ENCODE measurements around the gene ITPR1.
A peak's percentile ranks its signal among the peaks of the same experiment; 100 is the strongest.

ITPR1 gene

DNA sequence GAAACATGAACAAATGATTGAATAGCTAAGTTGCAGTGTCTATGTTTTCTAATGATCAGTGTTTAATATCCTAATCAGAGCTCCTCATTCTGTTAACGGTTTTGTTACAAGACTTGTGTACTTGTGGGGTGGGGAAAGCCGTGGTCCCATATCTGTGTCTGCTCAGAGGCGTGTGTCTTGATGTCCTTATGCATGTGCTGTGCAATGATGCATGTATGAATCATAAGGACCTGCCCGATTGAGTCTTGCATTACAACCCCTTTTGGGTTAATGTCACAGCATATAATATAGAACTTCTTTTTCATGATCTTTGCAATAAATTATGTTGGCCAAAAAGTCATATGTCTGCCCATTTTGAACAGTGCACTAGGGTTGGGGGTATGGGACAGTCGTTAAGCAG lies 233.4 kb downstream of the ITPR1 start:
- DNase-seq (ENCODE audit: extremely low spot score), result no peak
- CTCF ChIA-PET, result interaction anchor here (0.7 kb wide), 2 partner anchors 315 to 713 kb away, joined by 5 read pairs; no protein-coding TSS in a partner anchor
- POLR2A ChIA-PET, result interaction anchor here (1.3 kb wide), 1 partner anchor 252 kb away, joined by 4 read pairs; the partner anchor contains the start of gene BHLHE40
- TF ChIP-seq FOXM1 (IDR thresholded peaks at IDR 0.05; ENCODE audit: borderline replicate concordance) (no peak), SP1 (IDR thresholded peaks at IDR 0.05) (no peak), ARNT (IDR thresholded peaks at IDR 0.05) (no peak), NFRKB (IDR thresholded peaks at IDR 0.05) (no peak), L3MBTL2 (conservative IDR thresholded peaks at IDR 0.05) (no peak), TARDBP (IDR thresholded peaks at IDR 0.05) (no peak), FOXA1 (IDR thresholded peaks at IDR 0.05) (no peak), HDGF (IDR thresholded peaks at IDR 0.05; ENCODE audit: borderline replicate concordance) (no peak), ELF4 (IDR thresholded peaks at IDR 0.05) (no peak), FOXK2 (IDR thresholded peaks at IDR 0.05) (no peak), BHLHE40 (IDR thresholded peaks at IDR 0.05; ENCODE audit: borderline replicate concordance) (no peak), LEF1 (IDR thresholded peaks at IDR 0.05; ENCODE audit: borderline replicate concordance) (no peak), CTBP1 (IDR thresholded peaks at IDR 0.05; ENCODE audit: borderline replicate concordance) (no peak), ZNF384 (IDR thresholded peaks at IDR 0.05) (no peak), SUZ12 (IDR thresholded peaks at IDR 0.05) (no peak)
- TF ChIP-seq, protein P1, sequence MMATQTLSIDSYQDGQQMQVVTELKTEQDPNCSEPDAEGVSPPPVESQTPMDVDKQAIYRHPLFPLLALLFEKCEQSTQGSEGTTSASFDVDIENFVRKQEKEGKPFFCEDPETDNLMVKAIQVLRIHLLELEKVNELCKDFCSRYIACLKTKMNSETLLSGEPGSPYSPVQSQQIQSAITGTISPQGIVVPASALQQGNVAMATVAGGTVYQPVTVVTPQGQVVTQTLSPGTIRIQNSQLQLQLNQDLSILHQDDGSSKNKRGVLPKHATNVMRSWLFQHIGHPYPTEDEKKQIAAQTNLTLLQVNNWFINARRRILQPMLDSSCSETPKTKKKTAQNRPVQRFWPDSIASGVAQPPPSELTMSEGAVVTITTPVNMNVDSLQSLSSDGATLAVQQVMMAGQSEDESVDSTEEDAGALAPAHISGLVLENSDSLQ (IDR thresholded peaks at IDR 0.05), result no peak

DNA sequence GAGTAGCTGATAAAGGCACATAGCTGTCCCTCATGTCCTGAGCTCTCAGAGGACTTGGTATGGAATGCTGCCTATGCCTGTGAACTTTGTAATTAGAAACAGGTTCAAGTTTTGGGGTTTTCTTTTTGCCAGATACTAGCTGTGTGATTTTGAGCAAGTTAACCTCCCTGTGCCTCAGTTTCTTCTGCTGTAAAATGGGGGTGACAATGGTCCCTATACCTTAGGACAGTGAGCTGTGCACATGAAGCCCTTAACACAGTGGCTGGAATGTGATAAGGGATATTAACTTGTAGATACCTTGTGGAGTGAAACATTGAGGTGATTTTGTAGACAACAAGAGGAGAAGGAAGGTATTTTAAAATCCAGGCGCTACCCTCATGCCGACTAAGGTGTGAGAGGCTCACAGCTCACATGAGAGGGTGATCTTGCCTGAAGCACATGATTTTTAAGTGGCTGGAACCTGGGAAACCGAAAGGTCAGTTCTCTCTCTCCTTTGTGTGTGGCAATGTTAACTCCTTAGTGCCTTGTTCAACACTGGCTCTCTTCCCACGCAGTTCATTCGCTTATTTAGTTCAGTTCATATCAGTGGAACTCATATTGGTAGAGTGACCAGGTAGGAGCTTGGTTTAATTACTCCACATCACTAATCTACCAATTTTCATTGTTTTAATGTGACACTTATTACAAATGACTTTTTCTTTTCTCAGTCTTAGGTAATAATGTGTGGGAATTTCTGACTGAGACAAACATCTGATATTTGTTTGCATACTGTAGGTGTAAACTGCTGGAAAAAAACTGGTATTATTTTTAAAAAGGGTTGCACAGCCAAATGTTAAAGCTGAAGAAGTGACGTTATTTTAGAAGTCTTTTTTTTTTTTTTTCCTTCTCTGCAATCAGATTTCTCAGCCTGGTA lies 236.2 kb downstream of the ITPR1 start:
- DNase-seq (ENCODE audit: extremely low spot score), result no peak
- no peak for TF ChIP-seq HDGF (IDR thresholded peaks at IDR 0.05; ENCODE audit: borderline replicate concordance)
- no peak for TF ChIP-seq LEF1 (IDR thresholded peaks at IDR 0.05; ENCODE audit: borderline replicate concordance)
- TF ChIP-seq FOXA1 (IDR thresholded peaks at IDR 0.05), result no peak
- no peak for TF ChIP-seq BHLHE40 (IDR thresholded peaks at IDR 0.05; ENCODE audit: borderline replicate concordance)
- ChIA-PET POLR2A (no interaction called here), CTCF (no interaction called here)

DNA sequence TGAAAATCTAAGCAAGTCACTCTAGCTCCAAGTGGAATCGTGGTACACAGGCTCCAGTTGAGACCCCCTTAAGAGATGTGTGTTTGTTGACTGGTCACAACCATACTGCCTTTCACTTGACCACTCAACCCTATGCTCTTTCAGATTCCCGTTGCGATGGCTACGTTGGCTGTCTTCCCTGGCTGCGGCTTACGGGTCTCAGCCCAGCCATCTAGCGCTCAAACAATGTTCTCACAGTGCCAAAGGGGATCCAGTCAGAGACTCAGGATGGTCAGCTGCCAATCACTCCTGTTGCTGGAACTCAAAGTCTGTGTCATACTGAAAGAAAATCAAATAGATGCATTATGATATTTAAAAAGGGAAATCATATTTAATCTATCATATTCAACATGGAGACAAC lies 237.6 kb downstream of the ITPR1 start:
- POLR2A ChIA-PET, result interaction anchor here (1.3 kb wide), 1 partner anchor 248 kb away, joined by 3 read pairs; no protein-coding TSS in a partner anchor
- TF ChIP-seq LEF1 (IDR thresholded peaks at IDR 0.05; ENCODE audit: borderline replicate concordance) (no peak), TARDBP (IDR thresholded peaks at IDR 0.05) (no peak), ARNT (IDR thresholded peaks at IDR 0.05) (no peak), L3MBTL2 (conservative IDR thresholded peaks at IDR 0.05) (no peak), ZNF384 (IDR thresholded peaks at IDR 0.05) (no peak)
- TF ChIP-seq, protein P1 (IDR thresholded peaks at IDR 0.05), result 0 out of 2 replicates have a peak, but pooled peaks have one; percentile 26
- no peak for DNase-seq (ENCODE audit: extremely low spot score)
- CTCF ChIA-PET, result interaction anchor here (0.6 to 1.5 kb wide), 2 partner anchors 9 to 11 kb away, joined by 3 read pairs; no protein-coding TSS in a partner anchor

DNA sequence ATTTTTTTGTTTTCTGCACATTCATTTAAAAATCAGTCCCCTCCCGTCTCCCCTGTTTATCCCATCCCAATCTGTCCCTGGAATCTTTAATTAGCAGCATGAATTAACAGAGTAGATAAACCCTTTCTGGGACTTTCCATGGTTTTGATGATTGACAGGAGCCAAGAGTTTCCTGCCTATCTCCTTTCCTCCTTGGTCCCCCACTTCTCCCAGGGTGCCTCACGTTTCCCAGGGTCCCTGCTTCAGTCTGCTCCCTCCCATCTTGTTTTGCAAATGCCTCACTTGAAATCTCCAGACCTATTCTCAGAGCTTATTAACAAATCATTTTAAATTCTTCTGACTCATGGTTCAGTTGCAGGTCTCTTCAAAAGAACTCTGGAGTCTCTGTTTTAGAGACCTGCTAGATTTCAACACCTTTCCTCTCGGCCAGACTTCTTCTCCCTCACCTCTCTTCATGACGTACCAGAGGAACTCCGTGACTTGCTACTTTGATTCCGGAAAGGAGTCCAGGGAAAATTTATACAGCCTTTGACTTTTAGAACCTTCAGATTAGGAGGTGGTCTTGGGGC lies 238.5 kb downstream of the ITPR1 start:
- no peak for TF ChIP-seq SUZ12 (IDR thresholded peaks at IDR 0.05)
- TF ChIP-seq ARNT (IDR thresholded peaks at IDR 0.05), result no peak
- TF ChIP-seq, protein P1 (IDR thresholded peaks at IDR 0.05), result peak; percentile 27; the same call in 1 of the 2 replicates
- no peak for DNase-seq (ENCODE audit: extremely low spot score)
- POLR2A ChIA-PET, result interaction anchor here (1.3 kb wide), 1 partner anchor 247 kb away, joined by 3 read pairs; no protein-coding TSS in a partner anchor
- CTCF ChIA-PET, result interaction anchor here (1.5 kb wide), 1 partner anchor 11 kb away, joined by 3 read pairs; no protein-coding TSS in a partner anchor

DNA sequence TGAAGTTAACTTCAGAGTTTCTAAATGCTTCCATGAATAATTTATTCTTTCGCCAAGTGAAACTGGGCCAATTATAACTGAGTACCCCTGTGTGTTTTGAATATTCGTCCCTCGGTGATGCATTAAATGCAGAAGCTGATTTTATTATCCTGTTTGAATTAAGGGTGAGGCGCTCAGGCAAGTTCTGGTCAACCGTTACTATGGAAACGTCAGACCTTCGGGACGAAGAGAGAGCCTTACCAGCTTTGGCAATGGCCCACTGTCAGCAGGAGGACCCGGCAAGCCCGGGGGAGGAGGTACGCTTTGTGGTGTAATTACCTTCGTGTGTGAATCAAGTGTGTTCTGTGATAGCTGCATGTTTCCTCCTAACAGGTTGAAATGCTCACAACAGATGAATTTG lies 239.8 kb downstream of the ITPR1 start:
- TF ChIP-seq HDGF (IDR thresholded peaks at IDR 0.05; ENCODE audit: borderline replicate concordance), result no peak
- no peak for TF ChIP-seq CTBP1 (IDR thresholded peaks at IDR 0.05; ENCODE audit: borderline replicate concordance)
- no peak for TF ChIP-seq NFRKB (IDR thresholded peaks at IDR 0.05)
- TF ChIP-seq ZNF384 (IDR thresholded peaks at IDR 0.05), result no peak
- TF ChIP-seq FOXM1 (IDR thresholded peaks at IDR 0.05; ENCODE audit: borderline replicate concordance), result no peak
- no peak for TF ChIP-seq TARDBP (IDR thresholded peaks at IDR 0.05)
- no peak for TF ChIP-seq SP1 (IDR thresholded peaks at IDR 0.05)
- CTCF ChIA-PET, result interaction anchor here (0.6 kb wide), 1 partner anchor 390 kb away, joined by 3 read pairs; no protein-coding TSS in a partner anchor
- POLR2A ChIA-PET, result interaction anchor here (1.8 kb wide), 1 partner anchor 246 kb away, joined by 9 read pairs; the partner anchor contains the start of gene BHLHE40
- DNase-seq (ENCODE audit: extremely low spot score), result no peak

DNA sequence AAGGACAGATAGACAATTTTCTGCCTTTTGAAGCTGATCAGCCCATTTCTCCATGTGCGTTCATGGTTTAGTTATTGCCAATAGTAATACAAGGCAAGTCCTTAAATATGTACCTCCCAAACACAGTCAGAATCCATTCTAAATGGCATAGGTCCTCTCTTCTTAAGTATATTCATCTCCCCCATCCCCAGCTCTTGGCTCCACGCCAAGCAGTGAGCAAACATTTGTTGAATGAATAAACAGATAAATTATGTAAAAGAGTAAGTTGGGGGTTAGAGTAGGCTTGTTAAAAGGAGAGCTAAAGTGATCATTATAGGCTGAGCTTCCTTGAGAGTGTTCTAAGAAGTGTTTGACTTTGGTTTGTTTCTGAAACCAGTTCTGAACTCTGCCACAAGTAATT lies 241.3 kb downstream of the ITPR1 start:
- DNase-seq (ENCODE audit: extremely low spot score), result no peak
- CTCF ChIA-PET, result interaction anchor here (0.9 to 1.4 kb wide), 4 partner anchors 9 to 242 kb away, joined by 3 to 5 read pairs (median 4); no protein-coding TSS in a partner anchor
- TF ChIP-seq L3MBTL2 (conservative IDR thresholded peaks at IDR 0.05), result no peak
- TF ChIP-seq BHLHE40 (IDR thresholded peaks at IDR 0.05; ENCODE audit: borderline replicate concordance), result no peak
- no peak for TF ChIP-seq NFRKB (IDR thresholded peaks at IDR 0.05)
- TF ChIP-seq FOXA1 (IDR thresholded peaks at IDR 0.05), result no peak
- TF ChIP-seq, protein P1 (IDR thresholded peaks at IDR 0.05), result no peak
- TF ChIP-seq SP1 (IDR thresholded peaks at IDR 0.05), result no peak
- no peak for TF ChIP-seq FOXK2 (IDR thresholded peaks at IDR 0.05)
- TF ChIP-seq ARNT (IDR thresholded peaks at IDR 0.05), result no peak
- POLR2A ChIA-PET, result interaction anchor here (1.8 kb wide), 1 partner anchor 245 kb away, joined by 9 read pairs; the partner anchor contains the start of gene BHLHE40

Measured in HEK293T (cell line).